Endothelial cell of hepatic sinusoid (primary cell): ENCODE measurements around the gene ZMYND12.

Experiments
- in situ Hi-C: cut with HindIII; loops from 2 replicates; pipeline ENCODE4 v1.10.0; 2017; ENCODE audit warnings: low sequenced_read_pairs

Gene ZMYND12

GRCh38 chr1:42399315-42400100, 56.3 kb downstream of the ZMYND12 start:
- in situ Hi-C loops: no loop called here

DNA sequence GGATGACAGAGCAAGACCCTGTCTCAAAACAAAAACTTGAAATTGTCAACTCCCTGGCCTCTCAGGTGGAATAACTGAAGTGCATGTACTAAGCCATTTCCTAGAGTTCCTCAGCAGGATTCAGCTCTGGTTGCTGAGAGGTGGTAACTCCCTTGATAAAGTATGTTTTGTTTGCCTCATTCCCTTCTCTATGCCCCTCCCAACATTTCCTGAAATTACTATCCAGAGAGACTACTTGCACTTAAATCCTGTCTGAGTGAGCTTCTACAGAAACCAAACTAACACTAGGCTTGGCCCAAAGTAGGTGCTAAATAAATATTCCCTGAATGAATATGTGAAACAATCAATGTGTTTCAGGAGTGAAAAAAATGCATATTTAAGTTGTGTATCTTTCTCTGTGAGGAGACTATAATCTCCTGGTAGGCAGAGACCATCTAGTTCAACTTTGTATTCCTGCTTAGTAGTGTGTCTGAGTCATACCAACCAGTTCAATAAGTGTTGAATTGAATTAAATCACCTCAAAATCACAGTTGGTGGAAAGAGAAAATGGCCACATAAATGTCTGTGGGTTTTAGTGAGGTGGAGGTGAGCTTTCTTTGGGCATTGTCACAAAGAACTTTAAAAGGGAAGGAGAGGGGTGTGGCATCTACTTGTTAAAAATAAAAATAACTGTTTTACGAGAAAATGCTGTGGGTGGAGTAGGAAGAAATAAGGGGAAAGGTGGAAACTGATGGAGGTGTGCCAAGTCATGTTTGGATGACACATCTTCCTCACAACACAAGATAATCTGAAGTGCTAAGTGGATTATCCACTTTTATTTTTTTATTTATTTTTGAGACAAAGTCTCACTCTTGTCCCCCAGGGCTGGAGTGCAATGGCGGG, 62.6 kb downstream of the ZMYND12 start:
- in situ Hi-C loops: loop anchor here (5.0 kb wide), 1 partner anchor 49 kb away; no protein-coding TSS in a partner anchor

DNA sequence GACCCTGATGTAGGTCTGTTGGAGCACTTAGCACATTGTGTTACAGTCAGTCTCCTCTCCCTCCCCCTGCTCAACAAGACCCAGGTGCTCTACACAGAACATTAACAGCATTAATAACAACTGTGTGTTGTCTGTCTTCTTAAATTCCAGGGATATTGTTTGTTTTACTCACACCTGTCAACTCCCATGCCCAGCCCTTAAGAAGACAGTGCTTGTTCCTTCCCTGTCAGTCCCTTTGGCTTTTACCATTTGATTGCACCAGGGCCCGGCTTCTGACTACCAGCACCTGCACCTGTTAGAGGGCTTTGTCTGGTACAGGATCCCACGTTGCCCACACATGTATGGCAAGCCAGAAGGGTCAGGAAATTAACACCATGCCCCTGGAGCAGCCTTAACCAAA, 63.6 kb downstream of the ZMYND12 start:
- in situ Hi-C loops: loop anchor here (5.0 kb wide), 1 partner anchor 50 kb away; no protein-coding TSS in a partner anchor

GRCh38 chr1:42386051-42386450, 69.8 kb downstream of the ZMYND12 start:
- in situ Hi-C loops: no loop called here

- in situ Hi-C loops: no loop called here
These were observed 70.5 kb downstream of the ZMYND12 start for GRCh38 chr1:42385283-42385682.

DNA sequence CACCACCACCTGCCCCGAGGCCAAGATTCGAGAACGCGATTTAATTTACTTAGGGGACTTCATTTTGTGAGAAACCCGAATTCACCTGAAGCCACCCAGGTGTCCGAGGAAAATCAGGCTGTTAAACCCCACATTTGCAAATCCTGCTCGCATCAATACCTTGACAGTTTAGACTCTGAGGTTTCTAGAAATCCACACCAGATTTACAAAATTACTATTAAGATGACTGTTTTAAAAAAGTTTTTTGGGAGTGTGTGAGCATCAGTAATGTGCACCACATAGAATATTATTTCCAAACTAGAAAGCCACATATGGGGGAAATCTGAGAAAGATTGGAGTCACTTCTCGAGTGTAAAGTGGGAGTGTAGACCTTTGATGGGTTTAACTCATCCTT, 74.5 kb downstream of the ZMYND12 start:
- in situ Hi-C loops: no loop called here

DNA sequence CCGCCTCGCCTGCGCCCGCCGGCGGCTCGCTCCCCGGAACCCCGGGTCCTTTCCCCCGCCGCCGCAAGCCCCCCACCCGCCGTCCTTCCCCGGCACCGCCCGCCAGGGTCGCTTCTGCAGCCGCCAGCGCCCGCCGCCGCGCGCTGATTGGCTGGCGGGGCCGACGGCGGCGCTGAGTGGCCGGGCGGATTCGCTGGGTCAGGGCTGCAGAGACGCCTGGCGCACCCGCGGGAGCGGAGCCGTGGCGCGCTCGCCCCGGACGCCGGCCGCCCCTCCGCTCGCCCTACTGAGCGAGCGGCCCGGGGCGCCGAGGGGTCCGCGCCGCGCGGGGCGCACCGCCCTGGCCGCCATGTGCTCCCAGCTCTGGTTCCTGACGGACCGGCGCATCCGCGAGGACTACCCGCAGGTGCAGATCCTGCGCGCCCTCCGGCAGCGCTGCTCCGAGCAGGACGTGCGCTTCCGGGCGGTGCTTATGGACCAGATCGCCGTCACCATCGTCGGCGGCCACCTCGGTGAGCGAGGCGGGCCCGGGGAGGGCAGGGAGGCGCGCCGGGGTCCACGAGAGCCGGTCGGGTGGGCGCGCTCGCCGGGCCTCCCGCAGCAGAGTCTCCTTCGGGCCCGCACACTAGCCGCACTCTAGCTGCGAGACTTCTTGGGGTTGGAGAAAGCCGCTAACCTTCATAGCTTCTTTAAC, 75.1 kb downstream of the ZMYND12 start, which contains the start of gene RIMKLA:
Gene RIMKLA (plus strand): TSS at position 207 of the 694 bp plus-strand sequence. CDS start 143 bp downstream, at position 350.
- in situ Hi-C loops: no loop called here
